Astrocyte of the spinal cord (primary cell): Measurements from ENCODE around the gene ZNF697.

ENCODE experiments used
- DNase-seq: peaks from one replicate; pipeline ENCODE4 v3.0.0; 2011; ENCODE audit warnings: low read depth, low spot score
- H3K4me3 ChIP-seq: 2 replicates; pipeline ENCODE4 v1.5.1; 2011; ENCODE audit warnings: low read depth, mild to moderate bottlenecking, low read length, moderate library complexity
- in situ Hi-C: cut with HindIII; loops from 2 replicates; pipeline ENCODE4 v1.10.0; 2017; ENCODE audit warnings: low sequenced_read_pairs
- TF ChIP-seq, protein P1 (sequence below): IDR thresholded peaks from 2 replicates; pipeline ENCODE4 v1.5.1; 2012; ENCODE audit warnings: low read depth, mild to moderate bottlenecking, low read length, inconsistent platforms

The ZNF697 gene

GRCh38 chr1:119676571-119677206, 28.6 kb upstream of the ZNF697 start:
- TF ChIP-seq, protein P1, sequence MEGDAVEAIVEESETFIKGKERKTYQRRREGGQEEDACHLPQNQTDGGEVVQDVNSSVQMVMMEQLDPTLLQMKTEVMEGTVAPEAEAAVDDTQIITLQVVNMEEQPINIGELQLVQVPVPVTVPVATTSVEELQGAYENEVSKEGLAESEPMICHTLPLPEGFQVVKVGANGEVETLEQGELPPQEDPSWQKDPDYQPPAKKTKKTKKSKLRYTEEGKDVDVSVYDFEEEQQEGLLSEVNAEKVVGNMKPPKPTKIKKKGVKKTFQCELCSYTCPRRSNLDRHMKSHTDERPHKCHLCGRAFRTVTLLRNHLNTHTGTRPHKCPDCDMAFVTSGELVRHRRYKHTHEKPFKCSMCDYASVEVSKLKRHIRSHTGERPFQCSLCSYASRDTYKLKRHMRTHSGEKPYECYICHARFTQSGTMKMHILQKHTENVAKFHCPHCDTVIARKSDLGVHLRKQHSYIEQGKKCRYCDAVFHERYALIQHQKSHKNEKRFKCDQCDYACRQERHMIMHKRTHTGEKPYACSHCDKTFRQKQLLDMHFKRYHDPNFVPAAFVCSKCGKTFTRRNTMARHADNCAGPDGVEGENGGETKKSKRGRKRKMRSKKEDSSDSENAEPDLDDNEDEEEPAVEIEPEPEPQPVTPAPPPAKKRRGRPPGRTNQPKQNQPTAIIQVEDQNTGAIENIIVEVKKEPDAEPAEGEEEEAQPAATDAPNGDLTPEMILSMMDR: peak; percentile 15
- no peak for DNase-seq
- H3K4me3 ChIP-seq: no peak overlapping the region
- in situ Hi-C loops: no loop called here

DNA sequence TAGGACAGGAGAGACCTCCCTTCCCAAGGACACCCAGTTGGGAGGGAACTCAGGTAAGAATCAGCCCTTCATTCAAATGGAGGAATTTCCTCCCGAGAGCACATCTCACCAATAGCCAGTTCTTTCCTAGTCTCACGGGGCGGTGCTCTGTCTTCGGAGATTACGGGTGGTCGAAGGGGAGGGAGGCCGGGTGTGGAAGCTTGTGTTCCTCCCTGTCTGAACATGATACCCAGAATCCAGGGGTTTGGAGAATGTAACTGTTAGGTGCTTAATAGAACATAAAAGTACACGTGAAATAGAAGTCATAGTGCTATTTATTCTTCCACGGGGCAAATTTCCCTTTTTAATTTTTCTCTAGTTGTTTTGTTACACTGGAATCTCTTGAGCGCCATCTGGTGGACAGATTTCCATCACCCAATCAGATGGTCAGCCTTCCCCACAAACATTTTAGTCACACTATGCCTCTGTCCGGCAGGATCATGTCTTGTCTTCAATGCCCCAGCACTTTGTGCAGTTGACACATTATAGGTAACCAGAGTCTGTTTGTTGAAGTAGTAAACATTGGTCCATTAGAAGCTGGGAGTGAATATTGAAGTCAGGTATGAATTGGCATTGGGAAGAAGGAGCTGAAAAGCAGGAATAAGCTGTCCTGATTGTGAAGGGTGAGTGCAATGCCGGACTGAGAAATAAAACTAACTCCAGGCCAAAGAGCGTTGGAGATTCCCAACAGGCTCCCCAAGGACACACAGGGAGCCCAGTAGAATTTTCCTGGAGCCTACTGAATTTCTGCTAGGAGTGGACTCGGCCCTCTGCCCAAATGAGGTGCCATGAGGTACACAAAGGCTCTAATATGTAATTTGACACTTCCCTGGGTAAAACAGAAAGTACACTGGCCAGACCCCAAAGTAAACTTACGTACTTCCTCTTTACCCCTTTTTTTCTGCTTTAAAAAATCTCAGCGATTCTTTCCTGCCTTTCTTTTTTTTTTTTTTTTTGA, 27.6 kb upstream of the ZNF697 start:
- TF ChIP-seq, protein P1: peak; percentile 79
- in situ Hi-C loops: no loop called here

DNA sequence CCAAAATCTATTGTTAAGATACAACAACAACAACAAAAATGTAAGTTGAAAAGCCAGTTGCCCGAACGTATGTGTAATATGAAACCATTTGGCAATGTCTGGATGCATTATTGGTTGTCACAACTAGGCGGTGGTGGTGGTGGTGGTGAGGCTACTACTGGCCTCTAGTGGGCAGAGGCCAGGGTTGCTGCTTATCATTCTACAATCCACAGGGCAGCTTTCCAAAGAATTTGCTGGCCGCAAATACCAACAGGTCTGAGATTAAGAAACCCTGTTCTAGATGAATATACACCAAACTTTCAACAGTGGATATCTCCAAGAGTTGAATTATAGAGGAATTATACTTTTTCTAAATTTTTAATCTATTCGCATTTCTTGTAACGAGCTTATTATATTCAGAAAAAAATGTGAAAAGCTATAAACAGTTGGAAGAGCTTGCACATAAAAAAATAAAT, 26.8 kb upstream of the ZNF697 start:
- in situ Hi-C loops: no loop called here
- DNase-seq: peak; percentile 22
- H3K4me3 ChIP-seq: no peak overlapping the region
- TF ChIP-seq, protein P1: no peak

More for the DNA sequence above, 27.6 kb upstream of the ZNF697 start:
- DNase-seq: peak; percentile 88
- peak overlapping the region; percentile 45 for H3K4me3 ChIP-seq

DNA sequence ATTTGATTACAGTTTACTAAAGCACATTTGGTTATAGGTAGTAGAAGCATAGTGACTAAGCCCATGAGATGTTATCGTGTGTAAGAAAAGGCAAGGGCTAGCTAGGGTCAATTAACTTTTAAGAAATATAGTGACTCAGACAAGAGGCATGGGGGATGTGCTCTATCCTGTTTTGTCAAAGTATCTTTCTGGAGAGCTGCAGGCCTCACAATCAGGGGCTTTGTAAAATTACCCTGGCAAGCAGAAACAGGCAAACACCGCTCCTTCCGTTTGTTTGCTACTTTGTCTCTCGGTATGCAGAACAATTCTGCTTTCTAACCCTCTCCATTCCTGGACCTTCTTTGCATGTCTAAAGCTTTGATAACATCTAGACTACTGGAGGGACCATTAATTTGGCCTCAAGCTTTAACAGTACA, 26.1 kb upstream of the ZNF697 start:
- TF ChIP-seq, protein P1: no peak
- DNase-seq: no peak
- no peak overlapping the region for H3K4me3 ChIP-seq
- in situ Hi-C loops: no loop called here

DNA sequence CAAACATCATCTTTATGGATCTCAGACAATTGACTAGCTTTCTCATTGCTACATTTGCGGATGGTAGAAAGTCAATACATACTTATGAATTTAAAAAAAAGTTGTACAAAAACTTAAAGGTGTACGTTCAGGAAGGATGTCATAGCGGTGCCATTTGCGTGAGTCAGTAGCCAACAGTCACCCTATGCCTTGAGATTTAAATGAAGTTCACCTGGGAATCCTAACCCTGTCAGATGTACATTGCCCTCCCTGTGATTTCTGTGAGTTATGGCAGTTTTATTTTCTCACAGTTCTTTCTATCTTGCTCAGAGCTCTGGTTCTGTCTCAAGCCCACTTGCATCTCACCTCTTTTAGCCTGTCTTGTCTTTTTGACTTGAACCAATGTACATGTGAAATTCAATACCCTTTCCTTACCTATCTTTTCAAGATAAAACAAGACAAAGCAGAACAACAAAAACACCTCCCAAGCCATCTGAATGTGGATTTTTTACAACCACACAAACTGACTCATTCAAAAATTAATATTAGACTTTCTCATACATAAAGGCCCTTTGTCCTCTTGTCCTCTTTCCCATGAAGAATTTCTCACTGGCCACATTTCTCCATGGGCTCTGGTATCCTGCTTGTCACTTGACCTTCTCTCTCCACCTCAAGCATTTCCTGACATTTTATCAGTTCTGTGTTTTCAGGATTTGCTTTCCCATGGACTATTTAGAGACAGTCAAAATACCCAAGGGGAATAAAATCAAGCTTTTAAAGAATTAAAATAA, 25.3 kb upstream of the ZNF697 start:
- DNase-seq: peak; percentile 9
- TF ChIP-seq, protein P1: no peak
- in situ Hi-C loops: no loop called here
- no peak overlapping the region for H3K4me3 ChIP-seq

DNA sequence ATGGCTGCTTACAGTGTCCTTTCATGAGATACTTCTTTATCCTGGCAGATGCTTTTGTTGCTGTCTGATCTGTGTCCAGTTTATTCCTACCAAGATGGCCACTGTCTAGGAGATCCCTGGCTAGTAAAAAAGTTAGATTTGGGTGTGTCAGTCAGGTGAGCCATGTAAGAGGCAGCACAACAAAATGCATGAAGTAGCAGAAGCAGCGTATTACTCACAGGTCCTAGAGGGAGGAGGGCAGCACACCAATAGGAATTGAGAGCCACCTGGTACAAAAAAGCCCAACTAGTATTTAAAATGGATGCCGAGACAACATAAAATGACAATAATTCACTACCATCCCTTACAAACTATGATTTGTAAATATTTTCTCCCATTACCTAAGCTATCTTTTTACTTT, 22.8 kb upstream of the ZNF697 start:
- no peak overlapping the region for H3K4me3 ChIP-seq
- TF ChIP-seq, protein P1: no peak
- in situ Hi-C loops: no loop called here
- DNase-seq: no peak
